Activated naive CD4-positive, alpha-beta T cell (primary cell): ENCODE results near the gene WSB2.

Experiments
- DNase-seq, 4 experiments: peaks; one replicate each; lab custom pipeline; 2025; lab: John Stamatoyannopoulos, UW

WSB2 gene

GRCh38 chr12:117986705-117987469 is 74.1 kb downstream of the WSB2 start:
- DNase-seq, result no peak

- DNase-seq, result no peak
Measured at GRCh38 chr12:117985182-117985581, 75.8 kb downstream of the WSB2 start.
